ENCODE measurements around the gene FANCI.

- TF ChIP-seq CTCF (IDR thresholded peaks at IDR 0.05 in 8 of 11, conservative IDR thresholded peaks at IDR 0.05 in 3 of 11) (no peak), POLR2A (IDR thresholded peaks at IDR 0.05) (no peak), POLR2AphosphoS5 (IDR thresholded peaks at IDR 0.05) (no peak)
Measured at GRCh38 chr15:89301304-89302089, 57.7 kb downstream of the FANCI start.
